Amniotic stem cell (primary cell): ENCODE results near the gene CRACR2A.

Experiments used
- DNase-seq: peaks from one replicate; lab custom pipeline; 2025; lab: John Stamatoyannopoulos, UW

Gene CRACR2A

DNA sequence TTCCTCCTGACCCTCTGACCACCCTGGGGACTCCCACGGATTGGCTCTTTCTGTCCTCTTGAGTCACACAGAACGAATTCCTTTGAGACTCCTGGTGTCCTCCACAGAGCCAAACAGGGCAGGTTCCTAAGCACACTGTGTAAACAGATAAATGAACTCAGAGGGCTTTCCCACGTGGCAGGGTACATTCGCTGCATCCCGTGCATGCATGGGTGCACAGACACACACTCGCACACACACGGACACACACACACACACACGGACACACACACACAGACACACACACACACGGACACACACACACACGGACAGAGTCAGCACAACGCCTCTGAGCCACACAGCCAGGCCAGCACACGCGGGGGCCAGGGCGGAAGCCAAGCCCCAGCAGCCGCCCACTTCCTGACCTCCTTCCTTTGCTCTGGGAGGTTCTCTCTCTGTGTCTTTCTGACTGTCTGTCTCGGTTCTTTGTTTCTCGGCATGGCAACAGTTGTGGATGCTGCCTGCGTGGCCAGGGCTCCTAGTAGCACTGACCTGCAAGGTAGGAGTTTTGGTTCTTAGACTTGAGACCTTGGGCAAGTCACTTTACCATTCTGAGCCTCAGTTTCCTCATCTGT lies 706 bp downstream of the CRACR2A start:
- DNase-seq: no peak

DNA sequence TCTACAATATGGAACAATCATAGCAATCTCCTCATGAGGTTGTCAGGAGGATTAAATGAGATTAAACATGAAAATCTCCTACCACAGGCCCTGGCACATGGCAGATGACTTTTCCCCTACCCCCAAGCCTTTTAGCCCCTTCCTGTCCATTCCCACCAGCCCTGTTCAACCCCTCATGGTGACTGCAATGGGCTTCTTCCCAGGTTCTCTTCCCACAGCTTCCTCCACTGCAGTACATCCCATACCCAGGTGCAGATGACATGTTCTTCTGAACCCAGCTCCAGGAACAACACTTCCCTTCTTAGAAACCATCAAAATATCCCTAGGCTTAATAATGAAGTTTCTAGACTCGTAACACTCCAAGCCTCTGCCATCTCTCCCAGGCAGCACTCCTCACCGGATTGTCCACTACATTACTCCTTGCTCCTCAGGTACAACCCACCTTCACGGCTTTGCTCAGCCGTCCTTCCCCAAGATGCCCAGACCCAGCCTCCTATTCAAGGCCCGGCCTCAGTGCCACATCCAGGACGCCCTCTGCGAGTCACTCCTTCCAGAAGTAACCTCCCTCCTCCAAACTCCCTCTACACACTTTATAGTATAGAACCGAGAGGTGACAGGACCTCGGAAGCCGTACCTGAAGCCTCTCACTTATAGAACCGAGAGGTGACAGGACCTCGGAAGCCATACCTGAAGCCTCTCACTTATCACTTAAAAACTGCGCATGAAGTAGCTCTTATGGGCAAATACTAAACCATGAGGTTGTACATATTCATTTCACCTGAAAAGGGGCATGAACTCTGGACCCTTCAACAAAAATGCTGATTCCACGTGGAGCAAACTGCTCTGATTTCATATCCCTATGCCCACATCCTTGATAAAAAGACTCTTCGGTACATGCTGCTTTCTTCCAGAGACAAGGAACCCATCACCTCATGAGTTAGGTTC lies 1.5 kb downstream of the CRACR2A start:
- no peak for DNase-seq

DNA sequence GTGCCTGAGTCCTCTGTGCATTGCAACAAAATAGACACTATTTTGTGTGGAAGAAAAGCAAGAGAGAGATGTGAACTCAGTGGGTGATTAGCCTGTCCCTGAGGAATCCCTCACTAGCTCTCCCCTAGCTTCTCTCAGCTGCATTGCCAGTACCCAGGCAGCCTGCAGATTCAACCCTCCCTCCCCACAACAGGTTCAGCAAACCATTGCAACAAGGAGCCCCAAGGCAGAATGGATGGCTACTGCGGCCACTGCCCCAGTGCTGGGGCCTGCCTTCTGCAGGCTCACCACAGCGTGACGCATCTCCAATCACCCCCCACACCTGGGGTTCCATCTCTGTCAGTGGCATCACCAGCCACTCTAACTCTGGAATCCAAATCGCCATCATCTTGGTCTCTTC lies 2.3 kb downstream of the CRACR2A start:
- DNase-seq: no peak

- no peak for DNase-seq
These were observed 4.3 kb downstream of the CRACR2A start for GRCh38 chr12:3748620-3749019.

- DNase-seq: no peak
These were observed 4.8 kb downstream of the CRACR2A start for GRCh38 chr12:3747976-3748619.

DNA sequence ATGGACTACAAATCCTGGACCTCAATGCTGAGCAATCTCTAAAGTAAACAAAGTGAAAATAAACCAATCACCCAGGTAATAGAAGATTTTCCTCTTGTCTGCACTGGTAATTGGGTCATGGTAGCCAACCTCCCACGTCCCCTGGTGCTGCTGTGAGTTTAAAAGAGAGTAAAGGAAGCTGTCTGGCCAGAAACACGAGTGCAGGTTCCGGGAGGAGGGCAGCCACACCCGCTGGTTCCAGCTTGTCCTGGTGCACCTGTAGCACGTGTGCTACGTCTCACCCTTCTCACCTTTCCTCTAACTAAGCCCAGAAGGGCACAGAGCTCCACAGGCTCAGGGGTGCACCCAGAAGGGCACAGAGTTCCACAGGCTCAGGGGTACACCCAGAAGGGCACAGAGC lies 5.4 kb downstream of the CRACR2A start:
- no peak for DNase-seq

GRCh38 chr12:3746758-3747157 lies 6.2 kb downstream of the CRACR2A start:
- no peak for DNase-seq

GRCh38 chr12:3745152-3745551 lies 7.8 kb downstream of the CRACR2A start:
- no peak for DNase-seq

GRCh38 chr12:3744229-3744901 lies 8.5 kb downstream of the CRACR2A start:
- DNase-seq: no peak

- DNase-seq: no peak
These were observed 9.1 kb downstream of the CRACR2A start for GRCh38 chr12:3743803-3744202.

DNA sequence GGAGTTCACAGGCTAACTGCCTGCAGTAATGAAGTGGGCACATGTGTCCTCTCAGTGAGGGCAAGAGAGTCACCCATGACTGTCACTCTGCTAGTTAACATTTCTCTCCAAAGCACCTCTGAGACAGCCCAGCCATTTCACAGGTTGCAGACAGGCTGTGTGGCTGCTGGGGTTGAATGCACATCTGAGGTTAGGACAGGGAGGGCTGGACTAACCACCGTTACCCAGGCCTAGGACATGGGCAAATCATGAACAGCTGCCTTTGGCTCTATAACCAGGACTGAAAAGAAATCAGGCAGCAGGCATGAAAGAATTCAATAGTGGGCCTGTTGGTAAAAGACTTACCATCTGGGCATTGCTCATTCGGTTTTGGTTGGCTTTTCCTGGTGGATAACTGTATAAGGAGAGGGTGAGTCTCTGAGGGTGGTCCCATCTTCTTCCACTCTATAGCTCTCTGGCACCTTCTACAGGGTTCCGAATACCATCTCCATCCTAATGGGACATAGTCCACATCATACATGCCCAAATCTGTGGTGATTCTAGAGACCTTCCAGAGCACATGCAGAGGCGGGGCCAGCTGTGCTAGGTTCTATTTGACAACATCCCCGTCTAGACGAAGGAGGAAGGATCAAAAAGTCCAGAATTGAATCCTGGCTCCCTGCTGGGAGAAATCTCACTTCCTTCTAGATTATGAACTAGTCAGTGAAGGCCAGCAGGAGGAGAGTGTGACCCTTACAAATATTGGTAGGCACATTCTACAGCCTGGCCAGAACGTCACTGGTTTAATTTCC lies 10.8 kb downstream of the CRACR2A start:
- no peak for DNase-seq

DNA sequence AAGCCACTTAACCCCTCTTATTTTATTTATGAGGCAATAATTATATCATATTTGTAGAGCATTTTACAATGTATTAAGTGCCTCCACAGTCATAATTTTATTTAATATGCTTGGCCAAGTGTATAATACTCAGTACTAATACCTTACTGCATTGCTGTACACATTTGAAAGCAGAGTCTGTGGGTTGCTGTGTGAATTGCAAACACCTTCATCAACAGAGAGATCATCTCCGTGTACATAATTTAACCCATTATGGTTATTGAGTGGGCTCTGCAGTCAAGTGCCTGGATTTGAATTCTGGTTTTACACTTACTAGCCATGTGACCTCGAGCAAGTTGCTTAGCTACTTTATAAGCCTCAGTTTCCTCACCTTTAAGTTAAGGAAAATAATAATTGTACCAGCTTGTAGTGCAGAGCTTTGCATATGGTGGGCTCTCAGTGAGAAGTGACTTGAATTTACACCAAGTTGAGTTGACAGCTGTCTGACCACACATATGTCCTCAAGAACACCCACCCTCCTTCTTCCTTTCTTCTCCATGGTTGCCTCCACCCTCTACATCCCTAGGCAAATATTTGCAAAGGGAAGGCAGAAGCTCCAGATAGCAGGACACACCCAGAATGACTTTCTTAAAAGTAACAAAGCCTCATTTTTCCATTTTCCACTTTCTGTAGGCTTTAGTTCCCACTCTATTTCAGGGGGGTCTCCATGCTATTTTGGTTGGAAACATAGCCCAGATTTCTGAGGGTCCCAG lies 12.3 kb downstream of the CRACR2A start:
- no peak for DNase-seq

DNA sequence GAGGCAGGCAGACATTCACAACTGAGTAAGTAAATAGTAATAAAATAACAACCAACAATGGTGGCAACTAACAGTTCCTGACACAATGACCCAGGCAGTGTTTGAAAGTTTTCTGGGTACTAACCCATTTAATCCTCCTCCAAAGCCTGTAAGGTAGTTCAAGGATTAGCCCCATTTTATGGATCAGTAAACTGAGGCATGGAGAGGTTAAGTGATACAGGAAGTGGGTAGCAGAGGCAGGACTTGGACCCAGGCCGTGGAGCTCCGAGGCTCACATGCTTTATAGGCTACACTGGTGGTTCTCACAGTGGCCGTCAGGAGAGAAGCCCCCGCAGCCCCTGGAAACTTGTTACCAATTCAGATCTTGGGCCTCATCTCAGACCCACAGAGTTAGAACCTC lies 17.5 kb downstream of the CRACR2A start:
- no peak for DNase-seq

GRCh38 chr12:3732901-3733300 lies 20.0 kb downstream of the CRACR2A start:
- no peak for DNase-seq

DNA sequence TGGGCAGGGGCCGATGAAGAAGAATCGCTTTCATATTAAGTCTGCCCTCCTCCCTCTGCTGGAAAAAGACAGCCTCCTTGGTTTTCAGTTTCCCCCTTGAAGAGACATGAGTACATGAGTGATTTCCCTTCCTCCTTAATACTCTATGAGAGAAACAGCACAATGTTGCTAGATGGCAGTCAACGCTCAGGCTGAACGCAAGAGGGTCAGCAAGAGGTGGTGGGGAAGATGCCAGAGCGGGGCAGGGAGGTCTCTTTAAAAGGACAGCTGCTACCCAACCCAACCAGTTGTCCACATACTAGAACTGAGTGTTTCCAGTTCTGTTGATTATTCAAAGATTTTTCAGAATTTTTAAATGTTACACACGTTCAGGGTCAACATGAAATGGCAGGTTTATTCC lies 22.8 kb downstream of the CRACR2A start:
- DNase-seq: no peak

- DNase-seq: no peak
These were observed 24.2 kb downstream of the CRACR2A start for GRCh38 chr12:3728686-3729085.

DNA sequence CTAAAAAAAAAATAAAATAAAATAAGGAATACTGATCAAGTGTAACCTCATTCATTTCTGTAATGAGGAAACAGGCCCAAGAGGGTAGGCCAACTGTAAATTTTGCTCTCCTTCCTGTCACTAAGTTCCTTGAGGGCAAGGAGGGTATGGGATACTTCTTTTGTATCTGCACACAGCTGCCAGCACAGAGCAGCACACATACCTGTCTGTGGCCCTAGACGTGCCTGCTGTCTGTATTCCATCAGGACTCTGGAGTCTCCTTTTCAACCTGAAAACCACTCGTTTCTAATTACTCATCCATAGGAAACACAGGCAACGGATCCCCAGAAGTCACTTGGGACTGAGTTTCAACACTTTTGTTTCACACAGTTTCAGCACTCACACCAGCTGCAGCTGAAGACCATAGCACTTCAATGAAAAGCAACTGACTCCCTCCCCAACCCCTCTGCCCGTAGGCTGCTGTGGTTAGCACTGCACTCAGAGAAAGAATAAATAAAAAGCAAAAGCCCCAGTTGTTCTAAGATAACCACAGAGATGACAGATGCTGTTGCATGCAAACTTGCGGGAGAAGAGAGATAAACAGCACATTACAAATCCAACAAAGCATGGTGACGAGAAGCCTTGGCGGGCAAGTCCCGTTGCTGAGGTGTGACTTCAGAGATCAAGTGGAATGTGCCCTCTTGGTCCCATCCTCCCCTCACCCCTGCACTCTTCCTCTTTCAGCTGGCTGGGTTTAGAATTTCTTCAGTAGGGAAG lies 24.9 kb downstream of the CRACR2A start:
- DNase-seq: no peak

GRCh38 chr12:3727354-3727753 lies 25.6 kb downstream of the CRACR2A start:
- no peak for DNase-seq

DNA sequence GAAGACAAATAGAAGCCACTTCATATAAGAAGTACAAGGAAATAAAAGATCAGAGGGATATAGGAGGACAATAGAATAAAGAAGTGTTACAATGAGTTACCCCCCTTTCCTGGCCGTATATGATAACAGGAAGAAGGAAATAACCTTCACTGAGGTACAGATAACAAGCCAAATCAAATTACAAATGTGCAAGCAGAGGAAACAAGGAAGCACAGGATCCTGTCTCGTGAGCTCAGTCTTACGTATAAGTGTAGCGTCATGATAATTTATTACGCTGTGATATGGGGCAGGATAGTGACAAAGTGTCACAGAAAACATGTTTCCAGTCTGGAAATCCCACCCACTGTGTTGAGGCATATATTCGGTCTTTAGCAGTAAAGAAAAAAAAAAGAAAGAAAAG lies 26.5 kb downstream of the CRACR2A start:
- DNase-seq: no peak
